Panc1 (cell line): ENCODE measurements around the gene MET. TPM values are rescaled to one million over a fixed set of nuclear protein-coding genes. Genes with fewer than 3 reads are reported as not detected.

Experiments used
- ATAC-seq: fragments of 200-7000 bp; cut with Tn5 transposase; 2 replicates; pipeline ENCODE4 v1.9.1; 2020; ENCODE audit warnings: mild to moderate bottlenecking, moderate library complexity
- BruUV-seq: library from RNA; stranded (reverse); fragments of 400-500 nt; replicated peaks from 2 replicates; lab custom pipeline; 2021; lab: Mats Ljungman, UMichigan
- CTCF ChIA-PET: fragments of 300-600 bp; sonication (Branson Sonifier 250); formaldehyde crosslinking; loops from one replicate; lab custom pipeline; 2022; ENCODE audit warnings: antibody characterized with exemption; lab: Charles Lee
- POLR2A ChIA-PET: fragments of 300-600 bp; sonication (Branson Sonifier 250); formaldehyde crosslinking; loops from one replicate; lab custom pipeline; 2022; ENCODE audit warnings: antibody characterized with exemption; lab: Charles Lee
- DNase-seq: peaks from one replicate; pipeline ENCODE4 v3.0.0-alpha.2; 2010; ENCODE audit warnings: low read depth, low spot score
- H3K27ac ChIP-seq: 2 replicates; pipeline ENCODE4 v1.5.1; 2011; ENCODE audit warnings: mild to moderate bottlenecking, low read length, inconsistent platforms
- H3K27me3 ChIP-seq: fragments of 200-500 bp; sonication (Bioruptor generic); 2 replicates; pipeline ENCODE4 v1.6.0; 2014; ENCODE audit warnings: low read length, inconsistent platforms; ENCODE audit not compliant: control insufficient read depth, insufficient read depth
- H3K36me3 ChIP-seq: fragments of 200-500 bp; sonication (Bioruptor generic); 2 replicates; pipeline ENCODE4 v1.5.1; 2014; ENCODE audit warnings: inconsistent platforms, mild to moderate bottlenecking, low read length, moderate library complexity; ENCODE audit not compliant: control insufficient read depth, insufficient read depth
- H3K4me1 ChIP-seq: 2 replicates; pipeline ENCODE4 v1.5.1; 2011; ENCODE audit warnings: inconsistent platforms, mild to moderate bottlenecking, low read length, moderate library complexity; ENCODE audit not compliant: control insufficient read depth, insufficient read depth
- H3K4me3 ChIP-seq, 2 experiments: 2 replicates each; pipeline ENCODE4 v1.5.1; 2011 to 2012; ENCODE audit warnings: low read depth in 2 of 2, low read length in 2 of 2, mild to moderate bottlenecking in 2 of 2, inconsistent platforms in 1 of 2, moderate library complexity in 1 of 2
- H3K9me3 ChIP-seq: fragments of 200-500 bp; sonication (Bioruptor generic); 2 replicates; pipeline ENCODE4 v1.5.1; 2014; ENCODE audit warnings: low read depth, mild to moderate bottlenecking, inconsistent platforms, low read length, moderate library complexity; ENCODE audit not compliant: control insufficient read depth, insufficient read depth
- CTCF ChIP-seq: fragments of 450-650 bp; IDR thresholded peaks from 2 replicates; pipeline ENCODE4 v1.5.1; 2017; ENCODE audit warnings: mild to moderate bottlenecking
- POLR2AphosphoS5 ChIP-seq: IDR thresholded peaks from 2 replicates; pipeline ENCODE4 v1.6.1; 2012; ENCODE audit warnings: mild to moderate bottlenecking, low read depth, low read length, moderate library complexity
- REST ChIP-seq, 2 experiments: IDR thresholded peaks; 2 replicates each; pipeline ENCODE4 v1.6.1; 2011 to 2012; ENCODE audit warnings: low read depth in 2 of 2, control low read depth in 1 of 2, low read length in 1 of 2, mild to moderate bottlenecking in 1 of 2, moderate library complexity in 1 of 2; ENCODE audit not compliant: insufficient read depth in 1 of 2
- SIN3A ChIP-seq: IDR thresholded peaks from 2 replicates; pipeline ENCODE4 v1.6.1; 2012; ENCODE audit warnings: low read depth, mild to moderate bottlenecking, low read length, moderate library complexity, borderline replicate concordance; ENCODE audit not compliant: insufficient read depth
- TCF7L2 ChIP-seq: IDR thresholded peaks from 2 replicates; pipeline ENCODE4 v1.6.1; 2011; ENCODE audit warnings: mild to moderate bottlenecking, low read depth, low read length, inconsistent platforms
- in situ Hi-C: cut with HindIII; loops from 2 replicates; pipeline ENCODE4 v1.10.0; 2016; ENCODE audit warnings: low sequenced_read_pairs, low pct_unique_long_range_greater_than_20kb
- intact Hi-C: fragments of 100-400 bp; cut with micrococcal nuclease; formaldehyde crosslinking; loops from one replicate; pipeline ENCODE4 v1.10.0; 2022; ENCODE audit not compliant: unreplicated experiment
- total RNA-seq: library from RNA; stranded (reverse); gene quantifications from one replicate; pipeline ENCODE4 v1.2.1, GENCODE V29; 2021; ENCODE audit not compliant: unreplicated experiment

MET gene
- total RNA-seq, 1 experiment from 2014 or later, result 103 TPM

DNA sequence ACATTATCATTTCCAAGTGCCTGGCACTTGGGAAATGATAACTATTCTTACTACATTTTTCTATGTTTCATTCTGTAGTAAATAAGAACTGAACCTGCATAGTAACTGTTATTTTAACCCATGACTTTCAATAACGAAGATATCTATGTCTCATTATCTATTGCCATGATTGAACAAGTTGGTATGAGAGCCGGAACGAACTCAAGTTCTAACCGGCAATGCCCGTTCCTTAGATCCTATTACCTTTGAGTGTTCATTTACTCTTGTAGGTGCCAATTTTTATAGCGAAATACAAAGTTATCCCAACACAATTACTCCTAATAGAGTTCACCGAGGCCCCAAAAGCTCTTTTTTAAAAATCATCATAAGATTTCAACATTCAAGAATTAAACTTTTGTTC is 885 bp upstream of the MET start:
- H3K27ac ChIP-seq, result peak overlapping the region; percentile 87
- ATAC-seq (no peak), DNase-seq (no peak)
- no peaks in the 10 kb centered on the region for H3K9me3 ChIP-seq
- H3K4me1 ChIP-seq, result peaks cover 25% of the 10 kb centered on the region
- intact Hi-C loops, result loop anchor here (2.0 to 5.0 kb wide), 2 partner anchors 79 to 138 kb away; no protein-coding TSS in a partner anchor
- peak overlapping the region; percentile 56 to 86 for H3K4me3 ChIP-seq
- H3K36me3 ChIP-seq, result peaks cover 3% of the 10 kb centered on the region; the same call in 1 of the 2 replicates
- ChIA-PET CTCF (interaction anchor here (0.7 kb wide), 1 partner anchor 115 kb away, joined by 3 read pairs; no protein-coding TSS in a partner anchor), POLR2A (interaction anchor here (0.7 to 1.1 kb wide), 3 partner anchors 10 to 55 kb away, joined by 3 to 6 read pairs (median 5); no protein-coding TSS in a partner anchor)
- H3K27me3 ChIP-seq, result no peaks in the 10 kb centered on the region
- no peak for TF ChIP-seq CTCF
- no peak for TF ChIP-seq POLR2AphosphoS5
- no peak for TF ChIP-seq REST (IDR thresholded peaks at IDR 0.05; ENCODE audit: insufficient read depth in 1 of 2, low read depth in 2 of 2, low read length in 1 of 2)
- no peak for TF ChIP-seq TCF7L2
- in situ Hi-C loops, result no loop called here
- no TSS peak for BruUV-seq

GRCh38 chr7:116672596-116673456 is 830 bp downstream of the MET start:
- in situ Hi-C loops, result no loop called here
- ChIA-PET CTCF (no interaction called here), POLR2A (no interaction called here)
- DNase-seq (no peak), ATAC-seq (peak; percentile 37)
- Histone ChIP-seq H3K4me3 (peak overlapping the region; percentile 86 to 89), H3K27me3 (no peaks in the 10 kb centered on the region), H3K9me3 (no peaks in the 10 kb centered on the region), H3K36me3 (peaks cover 3% of the 10 kb centered on the region; the same call in 1 of the 2 replicates), H3K27ac (peak overlapping the region; percentile 94), H3K4me1 (peaks cover 42% of the 10 kb centered on the region)
- intact Hi-C loops, result loop anchor here (5.0 kb wide), 1 partner anchor 81 kb away; no protein-coding TSS in a partner anchor
- BruUV-seq, result TSS peak; percentile 58
- TF ChIP-seq SIN3A, result 0 out of 2 replicates have a peak, but pooled peaks have one; percentile 37
- TF ChIP-seq TCF7L2, result no peak
